Fibroblast of pulmonary artery (primary cell): ENCODE measurements around the gene CRACDL.

Experiments
- DNase-seq: peaks from one replicate; pipeline ENCODE4 v3.0.0-alpha.2; 2010; ENCODE audit warnings: low read depth
- H3K4me3 ChIP-seq: replicated peaks from 2 replicates; pipeline ENCODE4 v1.5.1; 2011; ENCODE audit warnings: low read depth, mild to moderate bottlenecking, control low read depth, low read length, moderate library complexity
- CTCF ChIP-seq: IDR thresholded peaks from 2 replicates; pipeline ENCODE4 v1.5.1; 2011; ENCODE audit warnings: mild to moderate bottlenecking, control low read depth, low read length, inconsistent platforms; ENCODE audit errors: missing control alignments

CRACDL gene

GRCh38 chr2:98771264-98771663 is 164.8 kb downstream of the CRACDL start:
- no peak for TF ChIP-seq CTCF
- DNase-seq: no peak
- H3K4me3 ChIP-seq: no peak overlapping the region

- no peak for TF ChIP-seq CTCF
- DNase-seq: no peak
- H3K4me3 ChIP-seq: no peak overlapping the region
Observed at GRCh38 chr2:98769784-98770183, 166.2 kb downstream of the CRACDL start.

- no peak for TF ChIP-seq CTCF
- no peak overlapping the region for H3K4me3 ChIP-seq
- DNase-seq: no peak
Observed at GRCh38 chr2:98769114-98769476, 166.9 kb downstream of the CRACDL start.

- peak; percentile 28 for DNase-seq
- H3K4me3 ChIP-seq: no peak overlapping the region
- TF ChIP-seq CTCF: no peak
Observed at GRCh38 chr2:98768384-98769113, 167.5 kb downstream of the CRACDL start.

GRCh38 chr2:98764499-98764898 is 171.5 kb downstream of the CRACDL start:
- TF ChIP-seq CTCF: no peak
- H3K4me3 ChIP-seq: no peak overlapping the region
- no peak for DNase-seq

GRCh38 chr2:98763209-98763951 is 172.6 kb downstream of the CRACDL start:
- no peak overlapping the region for H3K4me3 ChIP-seq
- no peak for DNase-seq
- TF ChIP-seq CTCF: no peak

GRCh38 chr2:98761909-98762308 is 174.1 kb downstream of the CRACDL start:
- H3K4me3 ChIP-seq: no peak overlapping the region
- DNase-seq: no peak
- no peak for TF ChIP-seq CTCF
